K562 (cell line): ENCODE measurements around the gene BLID. TPM values are rescaled to one million over a fixed set of nuclear protein-coding genes. Genes with fewer than 3 reads are reported as not detected.

Experiments
- ATAC-seq: fragments of 200-7000 bp; cut with Tn5 transposase; 3 replicates; pipeline ENCODE4 v1.9.1; 2020; ENCODE audit warnings: moderate library complexity
- BruUV-seq: library from RNA; stranded (reverse); fragments of 400-500 nt; replicated peaks from 2 replicates; lab custom pipeline; 2021; lab: Mats Ljungman, UMichigan
- CTCF ChIA-PET: fragments of 300-600 bp; formaldehyde crosslinking; extraction: SDS; loops from one replicate; lab custom pipeline; 2021; ENCODE audit warnings: low intra/inter-chr PET ratio; lab: Yijun Ruan, JAX
- POLR2A ChIA-PET: fragments of 300-600, 350-650 bp; sonication (Branson Sonifier 250); formaldehyde crosslinking; extraction: SDS; loops from one replicate; lab custom pipeline; 2021; ENCODE audit warnings: antibody characterized with exemption, inconsistent platforms; lab: Yijun Ruan, JAX
- DNase-seq, 4 experiments: peaks; one replicate each; pipeline versions ENCODE4 v3.0.0 to v3.0.0-alpha.2; 2011 to 2018; ENCODE audit warnings: low spot score in 3 of 4, mixed read lengths in 3 of 4; ENCODE audit errors: extremely low read depth in 1 of 4
- FAIRE-seq: peaks from 2 replicates; lab custom pipeline; 2011; peaks lifted over from hg19 to GRCh38; lab: Jason Lieb, UNC
- H2AFZ ChIP-seq: 2 replicates; pipeline ENCODE4 v1.6.0; 2011; ENCODE audit warnings: low read depth, low read length, control low read depth, inconsistent platforms
- H3K27ac ChIP-seq: fragments of 200-600 bp; 3 replicates; pipeline ENCODE4 v1.8.0; 2011; ENCODE audit warnings: low read depth, mild to moderate bottlenecking, control low read depth, inconsistent platforms, low read length, moderate library complexity, mixed read lengths; ENCODE audit errors: extremely low read depth
- H3K27me3 ChIP-seq, 2 experiments: fragments of 300-600 bp in 1 of 2; 2 replicates in 1 of 2; 3 replicates in 1 of 2; pipeline versions ENCODE4 v1.6.0 to v1.8.0; 2011; ENCODE audit warnings: inconsistent platforms in 2 of 2, low read length in 2 of 2, mild to moderate bottlenecking in 1 of 2, mixed read lengths in 1 of 2, moderate library complexity in 1 of 2; ENCODE audit not compliant: control insufficient read depth in 2 of 2, insufficient read depth in 2 of 2
- H3K36me3 ChIP-seq: fragments of 300-600 bp; 3 replicates; pipeline ENCODE4 v1.8.0; 2011; ENCODE audit warnings: mild to moderate bottlenecking, low read length, inconsistent platforms; ENCODE audit not compliant: control insufficient read depth, insufficient read depth
- H3K4me1 ChIP-seq, 2 experiments: fragments of 200-600 bp in 1 of 2; replicated peaks in 1 of 2; 2 replicates in 1 of 2; 3 replicates in 1 of 2; pipeline versions ENCODE4 v1.5.1 to v1.8.0; 2011; ENCODE audit warnings: inconsistent platforms in 2 of 2, low read length in 2 of 2, mild to moderate bottlenecking in 1 of 2, mixed read lengths in 1 of 2, moderate library complexity in 1 of 2; ENCODE audit not compliant: control insufficient read depth in 2 of 2, insufficient read depth in 2 of 2
- H3K4me2 ChIP-seq: 2 replicates; pipeline ENCODE4 v1.6.1; 2011; ENCODE audit warnings: low read length, control low read depth, inconsistent platforms, mixed read lengths; ENCODE audit not compliant: insufficient read depth
- H3K4me3 ChIP-seq: fragments of 200-600 bp; sonication (generic), shearing (Covaris generic); 2 replicates; pipeline ENCODE4 v1.5.1; 2016; ENCODE audit warnings: control low read depth, inconsistent platforms
- H3K79me2 ChIP-seq: fragments of 200-600 bp; 3 replicates; pipeline ENCODE4 v1.8.0; 2011; ENCODE audit warnings: low read length, inconsistent platforms; ENCODE audit not compliant: control insufficient read depth, insufficient read depth
- H3K9ac ChIP-seq, 2 experiments: 2 replicates each; pipeline versions ENCODE4 v1.6.0 to v1.6.1; 2011; ENCODE audit warnings: low read depth in 2 of 2, low read length in 2 of 2, control low read depth in 1 of 2, inconsistent platforms in 1 of 2, mild to moderate bottlenecking in 1 of 2, mixed read lengths in 1 of 2; ENCODE audit not compliant: insufficient read depth in 1 of 2
- H3K9me1 ChIP-seq: one replicate; pipeline ENCODE4 v1.6.0; 2011; ENCODE audit warnings: inconsistent platforms, mild to moderate bottlenecking, low read length, moderate library complexity; ENCODE audit not compliant: control insufficient read depth, insufficient read depth
- H3K9me3 ChIP-seq: replicated peaks from 2 replicates; pipeline ENCODE4 v1.5.1; 2011; ENCODE audit warnings: low read depth, low read length, inconsistent platforms; ENCODE audit not compliant: control insufficient read depth, insufficient read depth
- H4K20me1 ChIP-seq: replicated peaks from 2 replicates; pipeline ENCODE4 v1.6.1; 2011; ENCODE audit warnings: low read length, inconsistent platforms, mixed read lengths; ENCODE audit not compliant: control insufficient read depth, insufficient read depth
- EHMT2 ChIP-seq: fragments of 450-650 bp; IDR thresholded peaks from 2 replicates; pipeline ENCODE4 v1.6.1; 2018; ENCODE audit warnings: antibody characterized with exemption
- ELF4 ChIP-seq: fragments of 450-650 bp; formaldehyde crosslinking; IDR thresholded peaks from 2 replicates; pipeline ENCODE4 v1.4.0; 2022; ENCODE audit warnings: missing genetic modification characterization
- MTA3 ChIP-seq: fragments of 450-650 bp; formaldehyde crosslinking; IDR thresholded peaks from 2 replicates; pipeline ENCODE4 v1.6.1; 2017; ENCODE audit warnings: mild to moderate bottlenecking, borderline replicate concordance
- REST ChIP-seq, 2 experiments: fragments of 450-650 bp; formaldehyde crosslinking in 1 of 2; IDR thresholded peaks; 2 replicates each; pipeline versions ENCODE4 v1.4.0 to v1.6.1; 2014 to 2020; ENCODE audit warnings: mild to moderate bottlenecking in 2 of 2, borderline replicate concordance in 1 of 2, low read depth in 1 of 2
- SP2 ChIP-seq: IDR thresholded peaks from 2 replicates; pipeline ENCODE4 v1.6.1; 2011; ENCODE audit warnings: mild to moderate bottlenecking, low read depth, low read length, moderate library complexity; ENCODE audit not compliant: poor library complexity, severe bottlenecking; ENCODE audit errors: extremely low read depth
- TRIM25 ChIP-seq: fragments of 450-650 bp; IDR thresholded peaks from 2 replicates; pipeline ENCODE4 v1.7.0; 2016; ENCODE audit warnings: borderline replicate concordance
- U2AF2 ChIP-seq: fragments of 200-400 bp; formaldehyde crosslinking; optimal IDR thresholded peaks from 2 replicates; pipeline ENCODE3; 2017; ENCODE audit warnings: low read depth, mild to moderate bottlenecking, low read length
- XRCC5 ChIP-seq: fragments of 200-400 bp; formaldehyde crosslinking; IDR thresholded peaks from 2 replicates; pipeline ENCODE4 v1.6.1; 2017; ENCODE audit warnings: low read depth, mild to moderate bottlenecking, low read length
- ZNF780A ChIP-seq: fragments of 250-450 bp; sonication (Bioruptor Pico); IDR thresholded peaks from 2 replicates; pipeline ENCODE4 v1.5.0; 2021; ENCODE audit warnings: mild to moderate bottlenecking
- WGBS: fragments of 100-300 bp; shearing (Covaris generic); methylation state at CpG from one replicate; pipeline ENCODE4 v1.1.6; 2016; ENCODE audit warnings: low coverage, mixed read lengths; ENCODE audit not compliant: insufficient coverage; ENCODE audit errors: missing lambda C conversion rate; 5-methylcytosine and 5-hydroxymethylcytosine counted together
- in situ Hi-C: fragments of 300-500 bp; cut with MboI; formaldehyde crosslinking; loops from 4 replicates; pipeline ENCODE4 v1.15.0; 2018; ENCODE audit warnings: inconsistent platforms, mixed read lengths
- intact Hi-C: fragments of 100-400 bp; cut with micrococcal nuclease; formaldehyde crosslinking; loops from 2 replicates; pipeline ENCODE4 v1.14.2; 2022
- polyA plus RNA-seq, 8 experiments: library from polyadenylated mRNA; depleted of rRNA in 4 of 8; stranded (reverse) in 5 of 8; unstranded in 3 of 8; fragments of >200 nt; fragmentation: Nextera tagmentation in 2 of 8; fragmentation: Illumina TruSeq in 1 of 8; extraction: Ambion mirVana in 2 of 8; extraction: Trizol in 1 of 8; gene quantifications; 2 replicates each; pipeline versions ENCODE4 v1.2.1 to v1.2.3, GENCODE V29; 2011 to 2014; ENCODE audit warnings: inconsistent platforms in 1 of 8, missing spikeins in 1 of 8
- total RNA-seq, 7 experiments: library from RNA; depleted of rRNA in 6 of 7; stranded (reverse); fragments of >200 nt in 6 of 7; fragmentation: Illumina TruSeq in 2 of 7; extraction: Trizol in 2 of 7; gene quantifications; 2 replicates each; pipeline versions ENCODE4 v1.2.1 to v1.2.3, GENCODE V29; 2011 to 2021; ENCODE audit warnings: low replicate concordance in 1 of 7

BLID gene
- total and polyA plus RNA-seq, 9 of the 15 experiments (the other 6 are each of a cell fraction or from before 2014, with no cell fraction given), result not detected

GRCh38 chr11:122127020-122127419 lies 11.0 kb upstream of the BLID start:
- no peak overlapping the region for H3K4me3 ChIP-seq
- H3K27ac ChIP-seq, result no peak overlapping the region
- H3K9me3 ChIP-seq, result no peaks in the 10 kb centered on the region
- H3K27me3 ChIP-seq, result no peaks in the 10 kb centered on the region
- intact Hi-C loops, result no loop called here
- BruUV-seq, result no TSS peak
- POLR2A ChIA-PET, result no interaction called here
- ATAC-seq (no peak), FAIRE-seq (no peak), DNase-seq (no peak)
- no peak overlapping the region for H2AFZ ChIP-seq
- no peak overlapping the region for H3K9ac ChIP-seq
- CTCF ChIA-PET, result no interaction called here
- no peaks in the 10 kb centered on the region for H3K4me1 ChIP-seq
- no peaks in the 10 kb centered on the region for H3K9me1 ChIP-seq
- 0% methylated on average over 1 of the region's 1 CpG for WGBS
- no peaks in the 10 kb centered on the region for H4K20me1 ChIP-seq
- no peaks in the 10 kb centered on the region for H3K79me2 ChIP-seq
- in situ Hi-C loops, result no loop called here
- H3K4me2 ChIP-seq, result no peak overlapping the region
- H3K36me3 ChIP-seq, result no peaks in the 10 kb centered on the region
- no peak for TF ChIP-seq ELF4 (CRISPR knock-in tag)
- no peak for TF ChIP-seq EHMT2
- no peak for TF ChIP-seq MTA3
- TF ChIP-seq U2AF2, result no peak
- TF ChIP-seq REST (IDR thresholded peaks at IDR 0.05; ENCODE audit: borderline replicate concordance), result no peak
- TF ChIP-seq REST (CRISPR knock-in tag; IDR thresholded peaks at IDR 0.05; ENCODE audit: low read depth), result no peak
- no peak for TF ChIP-seq XRCC5
- no peak for TF ChIP-seq TRIM25
- TF ChIP-seq SP2, result no peak
- TF ChIP-seq ZNF780A (CRISPR knock-in tag), result no peak
